Left ventricle myocardium superior (tissue), 1 donor: Measurements from ENCODE around the gene ACAD8. TPM values are rescaled to one million over a fixed set of nuclear protein-coding genes. Genes with fewer than 3 reads are reported as not detected.
A peak's percentile ranks its signal among the peaks of the same experiment; 100 is the strongest.
"Not testable (repeated sequence)": the region's sequence is repeated elsewhere in the genome, so short reads cannot be mapped to it uniquely, and the experiment has no call there.

Experiments used
- ATAC-seq: fragments of 200-7000 bp; cut with Tn5 transposase; one replicate; pipeline ENCODE4 v1.9.1; 2020; ENCODE audit warnings: mild to moderate bottlenecking, moderate library complexity
- DNase-seq: peaks from one replicate; pipeline ENCODE4 v3.0.0-alpha.2; 2020
- intact Hi-C: fragments of 100-400 bp; cut with micrococcal nuclease; formaldehyde crosslinking; loops from one replicate; pipeline ENCODE4 v1.11.0; 2022
- total RNA-seq: library from RNA; stranded (reverse); fragmentation: NEBNext Ultra II Directional; extraction: Animal tissue kit (Norgen Biotek cat#: 25700); gene quantifications from one replicate; pipeline ENCODE4 v1.2.1, GENCODE V29; 2021
- donor health status: DM: no; HTN: yes; CAD: no; lungs with severe emphysema.

ACAD8 gene
- total RNA-seq, 1 donor from 2014 or later: 40.9 TPM

GRCh38 chr11:134261626-134262488, 8.5 kb downstream of the ACAD8 start:
- no peak for DNase-seq
- ATAC-seq: peak; percentile 26
- intact Hi-C loops: no loop called here

DNA sequence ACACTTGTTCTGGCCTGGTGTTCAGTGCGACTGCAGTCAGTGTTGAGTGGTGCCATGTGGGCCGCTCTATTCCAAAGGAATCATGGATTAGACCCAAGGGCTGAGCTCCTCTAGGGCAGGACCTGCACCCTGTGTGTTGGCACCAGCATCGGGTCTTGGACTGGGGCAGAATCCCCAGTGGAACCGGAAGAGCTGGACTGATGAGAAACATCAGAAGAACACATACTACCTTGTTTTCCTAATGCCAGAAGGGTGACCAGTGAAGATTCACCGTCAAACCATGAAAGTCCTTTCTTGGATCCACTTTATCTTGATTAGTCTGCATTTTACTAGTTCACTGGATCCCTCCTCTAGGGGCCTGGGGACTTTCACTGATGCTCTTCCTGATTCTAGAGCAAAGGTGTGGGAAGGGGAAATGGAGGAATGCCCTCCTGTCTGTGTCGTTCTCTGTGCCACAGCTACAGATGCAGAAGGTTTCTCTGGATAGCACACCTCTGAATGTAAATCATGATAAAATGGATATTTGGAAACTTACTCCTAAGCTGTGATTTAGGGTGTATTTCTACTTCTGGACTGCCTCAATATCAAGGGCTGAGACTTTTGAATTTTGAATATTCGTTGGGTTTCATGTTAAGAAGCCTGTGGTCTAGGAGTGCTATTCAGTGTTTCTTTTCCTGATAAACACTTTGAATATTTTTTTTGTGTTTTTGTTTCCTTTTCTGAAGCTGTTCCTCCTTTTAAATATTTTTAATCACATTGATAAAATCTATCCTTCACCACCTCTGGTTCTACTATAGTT, 11.8 kb downstream of the ACAD8 start:
- DNase-seq (no peak), ATAC-seq (no peak)
- intact Hi-C loops: no loop called here

DNA sequence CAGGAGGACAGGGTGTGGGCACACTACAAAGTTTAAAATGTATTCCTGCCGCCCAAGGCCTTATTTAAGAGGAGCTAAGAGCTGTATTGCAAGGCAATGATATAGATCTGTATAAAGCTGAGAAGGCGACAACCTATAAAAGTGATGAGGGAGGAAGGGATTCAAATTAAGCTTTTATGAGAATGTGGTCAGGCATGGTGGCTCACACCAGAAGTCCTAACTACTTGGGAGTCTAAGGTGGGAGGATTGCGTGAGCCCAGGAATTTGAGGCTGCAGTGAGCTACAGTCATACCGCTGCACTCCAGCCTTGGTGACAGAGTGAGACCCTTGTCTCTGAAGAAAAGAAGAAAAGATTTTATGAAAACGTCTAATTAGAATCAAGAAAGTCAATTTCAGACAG, 13.1 kb downstream of the ACAD8 start:
- intact Hi-C loops: no loop called here
- DNase-seq: no peak
- ATAC-seq: no peak

GRCh38 chr11:134266841-134267251, 13.5 kb downstream of the ACAD8 start:
- ATAC-seq (peak; percentile 25), DNase-seq (no peak)
- intact Hi-C loops: no loop called here

- no peak for ATAC-seq
Measured at GRCh38 chr11:134267461-134267860, 14.1 kb downstream of the ACAD8 start.

GRCh38 chr11:134267966-134268365, 14.6 kb downstream of the ACAD8 start:
- intact Hi-C loops: no loop called here

More at GRCh38 chr11:134267461-134267860, 14.1 kb downstream of the ACAD8 start:
- intact Hi-C loops: no loop called here
- no peak for DNase-seq

GRCh38 chr11:134270250-134270714, 16.9 kb downstream of the ACAD8 start:
- ATAC-seq (no peak), DNase-seq (no peak)
- intact Hi-C loops: no loop called here

More at GRCh38 chr11:134267966-134268365, 14.6 kb downstream of the ACAD8 start:
- DNase-seq (no peak), ATAC-seq (no peak)

GRCh38 chr11:134271978-134272377, 18.6 kb downstream of the ACAD8 start:
- no peak for ATAC-seq
- intact Hi-C loops: no loop called here
- no peak for DNase-seq

DNA sequence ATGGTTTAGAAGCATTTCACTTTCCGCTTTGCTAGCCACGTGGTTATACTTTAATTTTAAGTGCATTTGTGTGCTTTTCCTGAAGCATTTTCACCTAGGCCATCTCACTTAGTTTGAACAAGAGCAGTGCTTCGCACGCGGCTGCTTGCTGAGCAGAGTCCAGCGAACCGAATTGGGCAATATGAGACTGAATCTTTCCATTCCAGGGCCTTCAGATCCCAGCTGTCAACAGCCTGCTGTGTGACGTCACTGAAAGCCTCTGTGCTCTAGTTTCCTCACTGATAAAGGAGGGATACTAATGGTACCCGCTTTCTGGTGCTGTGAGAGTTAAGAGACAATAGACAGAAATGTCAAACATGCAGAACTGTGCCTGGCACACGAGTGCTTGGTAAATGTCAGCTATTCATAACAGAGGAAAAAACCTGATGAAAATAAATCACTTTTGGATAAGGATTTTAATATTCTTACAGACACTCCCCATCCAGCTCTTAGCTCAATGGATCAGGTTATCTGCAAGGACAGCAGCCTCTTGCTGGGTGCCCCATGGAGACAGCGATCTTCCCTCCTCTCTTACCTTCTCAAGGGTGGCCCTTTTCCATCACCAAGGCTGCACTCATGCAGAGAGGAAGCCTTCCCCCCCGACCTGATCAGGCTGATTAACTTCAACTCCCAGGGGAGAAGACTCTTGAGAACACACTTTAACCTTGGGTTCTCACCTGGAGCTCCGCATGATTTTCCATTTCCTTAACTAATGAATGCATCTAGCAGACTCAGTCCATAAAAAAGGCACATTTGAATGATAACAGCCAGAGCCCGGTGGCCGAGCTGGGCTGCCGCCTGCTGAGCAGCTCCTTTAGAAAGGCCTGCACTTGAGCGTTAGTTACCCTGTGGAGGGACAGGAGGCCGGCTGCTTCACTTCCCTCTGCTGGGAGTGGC, 19.3 kb downstream of the ACAD8 start:
- intact Hi-C loops: no loop called here
- DNase-seq (peak; percentile 56), ATAC-seq (peak; percentile 68)

GRCh38 chr11:134273317-134273712, 19.9 kb downstream of the ACAD8 start:
- DNase-seq (no peak), ATAC-seq (no peak)
- intact Hi-C loops: no loop called here

GRCh38 chr11:134275188-134275533, 21.8 kb downstream of the ACAD8 start:
- DNase-seq (no peak), ATAC-seq (no peak)
- intact Hi-C loops: no loop called here

GRCh38 chr11:134275534-134276395, 22.4 kb downstream of the ACAD8 start, which contains the start of gene GLB1L3:
GLB1L3 (plus strand) TSS chr11:134276379; CDS start chr11:134276741, 362 bp downstream.
- peak; percentile 60 for ATAC-seq
- intact Hi-C loops: no loop called here
- peak; percentile 47 for DNase-seq

DNA sequence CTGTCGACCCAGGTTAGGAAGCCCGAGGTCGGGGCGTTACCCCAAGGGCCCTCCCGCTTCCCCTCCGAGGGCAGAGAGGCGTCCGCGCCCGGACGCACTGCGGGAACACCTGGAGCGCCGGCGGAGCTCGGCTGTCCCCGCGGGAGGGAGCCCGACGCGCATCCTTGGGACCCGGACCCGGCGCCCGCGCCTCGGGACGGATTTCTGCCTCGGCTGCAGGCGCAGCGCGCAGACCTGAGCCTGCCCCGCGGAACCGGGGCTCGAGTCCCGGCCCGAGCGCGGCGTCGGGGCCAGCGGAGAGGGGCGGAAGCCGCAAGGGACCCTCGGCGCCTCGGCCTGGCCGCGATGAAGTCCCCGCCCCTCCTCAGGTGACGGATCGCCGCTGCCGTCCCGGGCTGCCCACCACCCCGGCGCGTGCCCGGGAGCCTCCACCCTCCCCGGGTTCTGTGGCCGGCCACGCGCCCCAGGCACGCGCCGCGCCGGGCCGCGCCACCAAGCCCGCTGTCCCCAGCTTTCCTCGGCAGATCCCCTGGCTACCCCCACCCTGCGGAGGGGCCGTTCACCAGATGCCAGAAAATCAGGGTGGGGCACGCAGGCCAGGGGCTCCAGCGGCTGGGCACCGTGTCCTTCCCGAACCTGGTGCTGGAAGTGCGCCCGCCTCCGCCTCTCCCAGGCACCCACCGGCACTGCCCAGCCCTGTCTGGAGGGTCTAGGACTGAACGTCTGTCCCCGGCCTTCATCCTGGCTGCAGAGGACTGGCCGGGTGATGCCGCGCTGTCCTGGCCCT, 23.2 kb downstream of the ACAD8 start:
- no peak for ATAC-seq
- no peak for DNase-seq
- intact Hi-C loops: no loop called here

GRCh38 chr11:134277183-134278001, 24.0 kb downstream of the ACAD8 start:
- ATAC-seq (no peak), DNase-seq (no peak)
- intact Hi-C loops: no loop called here

DNA sequence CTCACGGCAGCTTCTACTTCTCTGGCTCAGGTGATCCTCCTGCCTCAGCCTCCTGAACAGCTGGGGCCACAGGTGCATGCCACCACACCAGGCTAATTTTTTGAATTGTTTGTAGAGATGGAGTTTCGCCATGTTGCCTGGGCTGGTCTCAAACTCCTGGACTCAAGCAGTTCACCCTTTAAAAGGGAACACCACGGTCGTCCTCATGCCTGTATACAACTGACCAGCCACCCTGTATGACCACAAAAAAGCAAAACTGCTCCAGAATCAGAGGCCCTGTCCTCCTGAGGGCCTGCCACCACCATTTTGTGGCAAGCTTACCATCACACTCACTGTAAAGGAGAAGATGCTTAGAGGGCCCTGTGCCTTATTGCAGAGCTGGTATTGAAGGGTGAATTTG, 25.0 kb downstream of the ACAD8 start:
- ATAC-seq: no peak
- intact Hi-C loops: no loop called here
- no peak for DNase-seq

- ATAC-seq, DNase-seq, intact Hi-C loops: not testable (repeated sequence)
Measured at GRCh38 chr11:134281635-134282034, 28.3 kb downstream of the ACAD8 start.
